Lower leg skin (tissue), 3 donors: ENCODE results near the gene KRT83.

ENCODE experiments used
- POLR2A ChIP-seq, 2 donors: fragments of 450-650 bp; IDR thresholded peaks; one replicate each; pipeline ENCODE4 v1.6.1; 2016 to 2017; ENCODE audit warnings: antibody characterized with exemption in 2 of 2, mild to moderate bottlenecking in 1 of 2, moderate library complexity in 1 of 2
- TF ChIP-seq, protein P1 (sequence below), 3 donors: fragments of 450-650 bp; IDR thresholded peaks; one replicate each; pipeline ENCODE4 v1.5.1; 2016; ENCODE audit warnings: antibody characterized with exemption in 3 of 3, mild to moderate bottlenecking in 3 of 3, moderate library complexity in 2 of 3

DNA sequence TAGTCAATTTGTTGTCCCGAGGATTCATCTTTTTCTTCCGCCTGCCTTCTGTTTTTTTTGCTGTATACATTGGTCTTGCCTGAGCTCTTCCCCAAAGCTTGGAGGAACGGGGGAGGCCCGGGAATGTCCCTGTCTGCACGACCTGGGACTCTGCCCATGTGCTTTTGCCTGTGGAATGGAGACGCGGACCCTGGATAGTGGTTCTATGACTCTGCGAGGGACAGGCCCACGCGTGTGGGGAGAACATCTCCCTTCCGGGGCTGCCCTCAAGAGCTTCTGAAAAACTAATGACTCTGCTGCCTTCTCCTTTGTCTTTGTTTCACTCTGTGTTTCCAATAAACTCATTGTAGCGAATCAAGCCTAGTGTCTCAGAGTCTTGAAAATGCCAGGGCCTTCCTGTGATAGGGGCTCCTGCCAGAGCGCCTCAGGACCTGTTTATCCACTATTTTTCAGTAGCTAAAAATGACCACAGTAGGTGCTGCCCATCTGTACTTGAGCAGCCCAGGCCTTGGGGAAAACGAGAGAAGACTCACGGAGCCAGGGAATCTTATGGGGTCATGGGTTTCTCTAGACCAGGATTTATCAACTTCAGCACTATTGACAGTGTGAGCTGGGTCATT, 12.3 kb downstream of the KRT83 start:
- TF ChIP-seq, protein P1, sequence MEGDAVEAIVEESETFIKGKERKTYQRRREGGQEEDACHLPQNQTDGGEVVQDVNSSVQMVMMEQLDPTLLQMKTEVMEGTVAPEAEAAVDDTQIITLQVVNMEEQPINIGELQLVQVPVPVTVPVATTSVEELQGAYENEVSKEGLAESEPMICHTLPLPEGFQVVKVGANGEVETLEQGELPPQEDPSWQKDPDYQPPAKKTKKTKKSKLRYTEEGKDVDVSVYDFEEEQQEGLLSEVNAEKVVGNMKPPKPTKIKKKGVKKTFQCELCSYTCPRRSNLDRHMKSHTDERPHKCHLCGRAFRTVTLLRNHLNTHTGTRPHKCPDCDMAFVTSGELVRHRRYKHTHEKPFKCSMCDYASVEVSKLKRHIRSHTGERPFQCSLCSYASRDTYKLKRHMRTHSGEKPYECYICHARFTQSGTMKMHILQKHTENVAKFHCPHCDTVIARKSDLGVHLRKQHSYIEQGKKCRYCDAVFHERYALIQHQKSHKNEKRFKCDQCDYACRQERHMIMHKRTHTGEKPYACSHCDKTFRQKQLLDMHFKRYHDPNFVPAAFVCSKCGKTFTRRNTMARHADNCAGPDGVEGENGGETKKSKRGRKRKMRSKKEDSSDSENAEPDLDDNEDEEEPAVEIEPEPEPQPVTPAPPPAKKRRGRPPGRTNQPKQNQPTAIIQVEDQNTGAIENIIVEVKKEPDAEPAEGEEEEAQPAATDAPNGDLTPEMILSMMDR (IDR thresholded peaks at IDR 0.05) = no peak
- TF ChIP-seq POLR2A (IDR thresholded peaks at IDR 0.05) = no peak
